Thoracic aorta (tissue), 2 donors: ENCODE data around the gene GAS6. TPM values are rescaled to one million over a fixed set of nuclear protein-coding genes. Genes with fewer than 3 reads are reported as not detected.

ENCODE experiments used
- ATAC-seq: fragments of 150-250 bp; one replicate; pipeline ENCODE4 v1.8.0; 2017; ENCODE audit warnings: low read depth; ENCODE audit not compliant: insufficient number of reproducible peaks, low FRiP score
- DNase-seq: peaks from one replicate; pipeline ENCODE4 v3.0.0-alpha.2; 2020; ENCODE audit warnings: low spot score
- H3K27ac ChIP-seq, 2 donors: fragments of 200-600 bp; sonication (generic); 1 replicate in 1 of 2; 2 replicates in 1 of 2; pipeline ENCODE4 v1.5.1; 2016; ENCODE audit warnings: mild to moderate bottlenecking in 2 of 2, moderate library complexity in 2 of 2
- H3K27me3 ChIP-seq: fragments of 200-600 bp; sonication (generic); replicated peaks from 2 replicates; pipeline ENCODE4 v1.6.0; 2016; ENCODE audit warnings: mild to moderate bottlenecking; ENCODE audit not compliant: insufficient read depth
- H3K36me3 ChIP-seq: fragments of 200-600 bp; sonication (generic); one replicate; pipeline ENCODE4 v1.5.1; 2016
- H3K4me1 ChIP-seq, 2 donors: fragments of 200-600 bp; sonication (generic); 1 replicate in 1 of 2; 2 replicates in 1 of 2; pipeline versions ENCODE4 v1.5.1 to v1.6.0; 2016; ENCODE audit warnings: low read depth in 2 of 2, mild to moderate bottlenecking in 1 of 2; ENCODE audit not compliant: control insufficient read depth in 1 of 2
- H3K4me3 ChIP-seq: fragments of 200-600 bp; sonication (generic); 2 replicates; pipeline ENCODE4 v1.5.1; 2016; ENCODE audit warnings: mild to moderate bottlenecking
- H3K9me3 ChIP-seq: fragments of 200-600 bp; sonication (generic); 2 replicates; pipeline ENCODE4 v1.5.1; 2016
- total RNA-seq, 2 donors: library from RNA; depleted of rRNA; stranded (reverse); fragments of >200 nt; gene quantifications; one replicate each; pipeline versions ENCODE4 v1.1.0 to v1.2.3, GENCODE V29; 2016
- TF ChIP-seq, protein P1 (sequence below): fragments of 200-600 bp; sonication (generic); IDR thresholded peaks from one replicate; pipeline ENCODE4 v1.5.1; 2019; ENCODE audit warnings: antibody characterized with exemption

Gene GAS6
- total RNA-seq, 2 donors from 2014 or later, result 854 to 1,319 TPM

DNA sequence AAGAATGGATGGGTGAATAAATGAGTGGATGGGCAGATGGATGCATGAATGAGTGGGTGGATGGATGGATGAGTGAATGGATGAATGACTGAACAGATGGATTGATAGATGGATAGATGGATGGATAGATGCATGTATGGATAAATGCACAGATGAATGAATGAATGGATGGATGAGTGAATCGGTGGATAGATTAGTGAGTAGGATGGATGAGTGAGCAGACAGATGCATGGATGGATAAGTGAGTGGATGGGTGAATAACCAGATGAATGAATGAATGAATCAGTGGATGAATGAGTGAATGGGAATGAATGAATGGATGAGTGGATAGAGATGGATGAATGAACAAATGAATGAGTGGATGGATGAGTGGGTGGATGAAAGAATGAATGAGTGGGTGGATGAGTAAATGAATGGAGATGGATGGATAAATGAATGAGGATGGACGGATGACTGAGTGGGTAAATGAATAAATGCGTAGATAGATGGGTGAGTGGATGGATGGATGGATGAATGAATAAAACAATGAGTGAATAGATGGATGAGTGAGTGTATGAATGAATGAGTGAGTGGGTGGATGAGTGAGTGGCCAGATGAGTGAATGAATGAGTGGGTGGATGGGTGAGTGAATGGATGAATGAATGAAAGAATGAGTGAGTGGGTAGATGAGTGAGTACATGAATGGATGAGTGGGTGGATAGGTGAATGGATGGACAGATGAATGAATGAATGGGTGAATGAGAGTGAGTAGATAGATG, 13.0 kb downstream of the GAS6 start:
- Histone ChIP-seq H3K9me3 (no peaks in the 10 kb centered on the region), H3K27me3 (no peaks in the 10 kb centered on the region), H3K36me3 (peaks cover 6% of the 10 kb centered on the region), H3K4me3 (no peak overlapping the region), H3K4me1 (peaks cover 28 to 61% of the 10 kb centered on the region in 2 donors), H3K27ac (no peak overlapping the region)
- no peak for DNase-seq
- TF ChIP-seq, protein P1, sequence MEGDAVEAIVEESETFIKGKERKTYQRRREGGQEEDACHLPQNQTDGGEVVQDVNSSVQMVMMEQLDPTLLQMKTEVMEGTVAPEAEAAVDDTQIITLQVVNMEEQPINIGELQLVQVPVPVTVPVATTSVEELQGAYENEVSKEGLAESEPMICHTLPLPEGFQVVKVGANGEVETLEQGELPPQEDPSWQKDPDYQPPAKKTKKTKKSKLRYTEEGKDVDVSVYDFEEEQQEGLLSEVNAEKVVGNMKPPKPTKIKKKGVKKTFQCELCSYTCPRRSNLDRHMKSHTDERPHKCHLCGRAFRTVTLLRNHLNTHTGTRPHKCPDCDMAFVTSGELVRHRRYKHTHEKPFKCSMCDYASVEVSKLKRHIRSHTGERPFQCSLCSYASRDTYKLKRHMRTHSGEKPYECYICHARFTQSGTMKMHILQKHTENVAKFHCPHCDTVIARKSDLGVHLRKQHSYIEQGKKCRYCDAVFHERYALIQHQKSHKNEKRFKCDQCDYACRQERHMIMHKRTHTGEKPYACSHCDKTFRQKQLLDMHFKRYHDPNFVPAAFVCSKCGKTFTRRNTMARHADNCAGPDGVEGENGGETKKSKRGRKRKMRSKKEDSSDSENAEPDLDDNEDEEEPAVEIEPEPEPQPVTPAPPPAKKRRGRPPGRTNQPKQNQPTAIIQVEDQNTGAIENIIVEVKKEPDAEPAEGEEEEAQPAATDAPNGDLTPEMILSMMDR, result no peak
- ATAC-seq, result no peak

DNA sequence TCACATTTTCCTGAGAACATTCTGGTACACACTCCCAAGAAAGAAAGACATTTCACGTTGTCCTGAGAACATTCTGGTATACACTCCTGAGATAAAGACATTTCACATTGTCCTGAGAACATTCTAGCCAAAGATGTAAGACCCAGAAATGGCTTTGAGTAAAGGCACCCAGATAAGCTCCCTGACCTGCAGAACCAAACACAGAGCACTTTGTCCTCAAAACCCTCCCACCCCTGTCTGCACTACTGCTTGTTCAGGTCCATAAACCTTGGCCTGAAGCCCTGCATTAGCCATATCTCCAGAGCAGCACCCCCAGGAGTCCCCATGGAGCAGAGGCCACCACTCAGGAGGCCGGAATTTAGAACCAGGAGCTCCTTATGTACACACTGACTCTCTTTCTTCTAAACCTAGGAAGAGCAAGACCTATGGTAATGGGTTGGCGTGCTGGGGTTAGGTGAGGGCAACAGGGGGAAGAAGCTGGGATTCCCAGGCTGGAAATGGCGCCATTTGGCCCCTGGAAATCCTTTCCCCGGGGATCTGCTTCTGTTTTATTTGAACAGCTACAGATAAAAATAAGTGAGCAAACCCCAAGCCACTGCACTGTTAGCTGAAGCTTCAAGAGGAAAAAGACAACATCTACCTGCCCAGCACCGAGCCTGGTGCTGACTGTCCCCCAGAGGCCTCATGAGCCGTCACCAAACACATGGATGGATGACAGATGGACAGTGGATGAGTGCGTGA, 13.7 kb downstream of the GAS6 start:
- peak overlapping the region in 1 of 2 donors; percentile 12 for H3K27ac ChIP-seq
- no peak overlapping the region for H3K4me3 ChIP-seq
- TF ChIP-seq, protein P1, result no peak
- DNase-seq (no peak), ATAC-seq (no peak)
- H3K9me3 ChIP-seq, result no peaks in the 10 kb centered on the region
- no peaks in the 10 kb centered on the region for H3K27me3 ChIP-seq
- H3K4me1 ChIP-seq, result peaks cover 33 to 61% of the 10 kb centered on the region in 2 donors
- H3K36me3 ChIP-seq, result peaks cover 7% of the 10 kb centered on the region

DNA sequence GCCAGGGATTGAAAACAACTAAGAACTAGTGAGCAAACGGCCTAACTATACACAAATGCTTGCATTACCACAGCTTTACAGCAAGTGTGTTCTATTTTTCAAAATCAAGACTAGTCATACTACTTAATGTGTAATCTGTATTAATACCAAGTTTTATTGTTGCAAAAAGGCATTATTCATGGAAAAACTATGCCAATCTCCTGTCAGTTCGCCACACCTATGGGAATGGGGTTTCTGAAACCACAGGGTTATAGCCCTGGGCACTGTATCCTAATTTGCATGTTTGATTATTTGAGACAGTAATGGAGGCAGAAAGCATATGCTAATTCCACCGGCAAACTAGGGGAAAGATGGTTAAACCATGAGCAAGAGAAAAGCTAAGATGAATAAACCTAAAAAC, 14.3 kb downstream of the GAS6 start:
- H3K27ac ChIP-seq, result no peak overlapping the region

DNA sequence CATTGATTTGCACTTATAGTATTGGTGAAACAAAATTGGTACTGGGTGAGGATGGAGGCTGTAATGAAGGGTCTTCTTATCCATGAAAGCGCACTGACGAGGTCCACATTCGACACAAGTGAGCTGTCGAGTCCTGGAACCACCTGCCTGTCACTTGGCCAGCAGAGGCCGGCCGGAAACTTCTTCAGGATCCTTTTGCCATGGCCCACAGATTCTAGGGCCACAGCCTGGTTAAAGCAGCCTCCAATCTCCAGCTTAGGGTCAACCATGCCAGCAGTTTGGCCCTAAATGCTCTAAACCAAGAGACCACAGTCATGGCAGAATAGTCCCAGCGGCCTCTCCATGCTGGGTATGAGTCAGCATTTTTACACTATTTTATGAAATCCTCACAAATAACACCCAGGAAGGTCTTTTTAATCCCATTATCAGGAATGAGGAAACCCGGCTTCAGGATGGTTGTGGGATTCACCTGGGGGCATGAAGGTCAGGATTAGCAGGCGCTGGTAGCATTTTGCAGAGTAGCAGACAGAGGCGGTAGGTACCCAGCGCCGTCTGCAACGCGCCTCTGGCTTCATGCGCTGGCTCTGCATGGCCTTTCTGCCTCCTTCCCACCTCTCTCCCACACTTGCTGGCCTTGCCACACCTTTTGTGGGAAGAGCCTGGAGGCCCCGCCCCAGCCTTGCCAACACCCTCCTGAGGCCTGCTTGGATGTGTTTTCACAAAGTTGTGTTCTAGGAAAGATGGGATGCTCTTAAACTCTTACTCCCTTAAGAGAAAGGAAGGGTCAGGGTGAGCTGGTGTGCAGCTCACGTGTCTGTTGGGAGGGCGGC, 15.2 kb downstream of the GAS6 start:
- Histone ChIP-seq H3K4me1 (peaks cover 25 to 50% of the 10 kb centered on the region in 2 donors), H3K4me3 (no peak overlapping the region), H3K27ac (no peak overlapping the region), H3K36me3 (peaks cover 20% of the 10 kb centered on the region), H3K27me3 (no peaks in the 10 kb centered on the region), H3K9me3 (no peaks in the 10 kb centered on the region)
- no peak for DNase-seq
- TF ChIP-seq, protein P1, result no peak
- ATAC-seq, result no peak

More for the DNA sequence above, 14.3 kb downstream of the GAS6 start:
- Histone ChIP-seq H3K36me3 (peaks cover 13% of the 10 kb centered on the region), H3K27me3 (no peaks in the 10 kb centered on the region), H3K9me3 (no peaks in the 10 kb centered on the region), H3K4me3 (no peak overlapping the region), H3K4me1 (peaks cover 34 to 59% of the 10 kb centered on the region in 2 donors)
- TF ChIP-seq, protein P1, result no peak
- DNase-seq (no peak), ATAC-seq (no peak)
